NCI-H1048 (cell line): Measurements from ENCODE around the gene GUSB.

Experiments
- DNase-seq: peaks from one replicate; lab custom pipeline; 2025; lab: John Stamatoyannopoulos, UW

Gene GUSB

GRCh38 chr7:65927489-65928448, 54.2 kb downstream of the GUSB start:
- no peak for DNase-seq

- no peak for DNase-seq
These were observed 55.4 kb downstream of the GUSB start for GRCh38 chr7:65926588-65926987.

GRCh38 chr7:65925040-65925439, 57.0 kb downstream of the GUSB start:
- DNase-seq, result no peak

- no peak for DNase-seq
These were observed 57.8 kb downstream of the GUSB start for GRCh38 chr7:65924193-65924592.

GRCh38 chr7:65923316-65923715, 58.7 kb downstream of the GUSB start:
- DNase-seq, result no peak

GRCh38 chr7:65915921-65916657, 65.9 kb downstream of the GUSB start:
- no peak for DNase-seq

GRCh38 chr7:65912237-65912636, 69.8 kb downstream of the GUSB start:
- DNase-seq, result no peak
